ENCODE measurements around the gene DVL1. TPM values are rescaled to one million over a fixed set of nuclear protein-coding genes. Genes with fewer than 3 reads are reported as not detected.

The DVL1 gene
- total RNA-seq, 4 donors from 2014 or later, result 26.2 to 80.3 (median 39.5) TPM

GRCh38 chr1:1361982-1362423, 12.8 kb upstream of the DVL1 start:
- no peak for TF ChIP-seq CTCF (IDR thresholded peaks at IDR 0.05; ENCODE audit: low read depth)

- TF ChIP-seq CTCF (IDR thresholded peaks at IDR 0.05; ENCODE audit: low read depth), result no peak
These were observed 12.2 kb upstream of the DVL1 start for GRCh38 chr1:1361233-1361981.

GRCh38 chr1:1360506-1361169, 11.4 kb upstream of the DVL1 start:
- TF ChIP-seq CTCF (IDR thresholded peaks at IDR 0.05; ENCODE audit: low read depth), result no peak

GRCh38 chr1:1359664-1360468, 10.6 kb upstream of the DVL1 start:
- TF ChIP-seq CTCF (IDR thresholded peaks at IDR 0.05; ENCODE audit: low read depth), result no peak

- TF ChIP-seq CTCF (IDR thresholded peaks at IDR 0.05; ENCODE audit: low read depth), result no peak
These were observed 10.1 kb upstream of the DVL1 start for GRCh38 chr1:1359308-1359663.

- no peak for TF ChIP-seq CTCF (IDR thresholded peaks at IDR 0.05; ENCODE audit: low read depth)
These were observed 9.4 kb upstream of the DVL1 start, which contains the start of gene MXRA8 for GRCh38 chr1:1358433-1359271. Gene MXRA8 (minus strand): TSS chr1:1358555. CDS start chr1:1358504, 51 bp downstream.
